ENCODE measurements around the gene LGALS9. TPM values are rescaled to one million over a fixed set of nuclear protein-coding genes. Genes with fewer than 3 reads are reported as not detected.
"Not testable (repeated sequence)": the region's sequence is repeated elsewhere in the genome, so short reads cannot be mapped to it uniquely, and the experiment has no call there.

LGALS9 gene
- polyA plus RNA-seq, 4 donors, result 12.4 to 17.8 (median 15.8) TPM

- DNase-seq (ENCODE audit: low read depth in 4 of 4, low spot score in 3 of 4), result no peak
Observed at GRCh38 chr17:27651411-27652345, 20.7 kb downstream of the LGALS9 start.

GRCh38 chr17:27653449-27653971, 22.5 kb downstream of the LGALS9 start:
- not testable (repeated sequence) for DNase-seq (ENCODE audit: low read depth in 4 of 4, low spot score in 3 of 4)

DNA sequence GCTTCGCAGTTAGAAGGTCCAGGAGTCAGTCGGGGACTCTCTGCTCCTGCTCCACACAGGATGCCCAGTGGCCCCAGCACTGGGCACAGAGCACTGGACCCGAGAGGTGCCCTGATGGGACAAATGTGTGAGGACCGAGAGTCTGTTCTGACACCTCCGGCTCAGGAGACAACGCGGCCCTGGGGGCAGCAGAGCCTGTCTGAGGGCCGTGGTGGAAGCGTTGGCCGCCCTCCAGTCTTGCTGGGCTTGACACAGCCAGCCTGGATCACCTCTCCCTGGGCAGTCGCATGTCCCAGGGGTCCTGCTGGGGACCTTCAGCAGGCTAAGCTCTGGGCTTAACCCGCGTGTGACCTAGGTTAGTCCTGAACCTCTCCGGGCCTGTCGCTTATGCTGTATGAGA, 23.1 kb downstream of the LGALS9 start:
- DNase-seq (ENCODE audit: low read depth in 4 of 4, low spot score in 3 of 4), result no peak

GRCh38 chr17:27654654-27655524, 23.9 kb downstream of the LGALS9 start:
- peak in 3 of 4 donors; percentile 26 to 44 (median 32) for DNase-seq (ENCODE audit: low read depth in 4 of 4, low spot score in 3 of 4)

DNA sequence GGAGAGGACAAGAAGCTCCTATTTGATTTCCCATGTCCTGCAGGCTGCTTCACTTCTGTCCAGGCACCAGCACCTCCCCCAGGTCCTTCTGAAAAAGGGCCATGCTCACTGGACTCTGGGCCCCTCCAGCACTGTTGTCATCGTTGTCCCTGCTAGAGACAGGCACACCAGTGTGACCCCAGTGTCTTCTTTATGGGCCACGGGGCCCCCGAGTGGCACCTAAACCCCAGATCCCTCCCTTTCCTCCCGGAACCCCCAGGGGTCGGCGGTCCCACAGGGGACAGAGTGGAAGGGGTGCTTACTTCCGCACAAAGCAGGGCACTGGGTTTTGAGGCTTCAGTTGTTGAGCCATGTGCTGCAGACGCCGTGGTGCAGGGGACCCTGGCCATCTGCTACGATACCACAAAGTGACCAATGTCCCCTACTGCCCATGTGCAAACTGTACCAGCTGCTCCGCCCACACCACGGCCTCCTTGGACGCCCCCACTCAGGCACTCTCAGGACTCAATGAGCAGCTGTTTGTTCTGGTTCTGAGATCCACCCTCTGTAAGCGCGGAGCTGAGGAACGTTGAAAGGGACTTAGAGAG, 24.6 kb downstream of the LGALS9 start:
- DNase-seq (ENCODE audit: low read depth in 4 of 4, low spot score in 3 of 4), result not testable (repeated sequence)

- DNase-seq (ENCODE audit: low read depth in 4 of 4, low spot score in 3 of 4), result not testable (repeated sequence)
Observed at GRCh38 chr17:27656620-27657019, 25.6 kb downstream of the LGALS9 start.

DNA sequence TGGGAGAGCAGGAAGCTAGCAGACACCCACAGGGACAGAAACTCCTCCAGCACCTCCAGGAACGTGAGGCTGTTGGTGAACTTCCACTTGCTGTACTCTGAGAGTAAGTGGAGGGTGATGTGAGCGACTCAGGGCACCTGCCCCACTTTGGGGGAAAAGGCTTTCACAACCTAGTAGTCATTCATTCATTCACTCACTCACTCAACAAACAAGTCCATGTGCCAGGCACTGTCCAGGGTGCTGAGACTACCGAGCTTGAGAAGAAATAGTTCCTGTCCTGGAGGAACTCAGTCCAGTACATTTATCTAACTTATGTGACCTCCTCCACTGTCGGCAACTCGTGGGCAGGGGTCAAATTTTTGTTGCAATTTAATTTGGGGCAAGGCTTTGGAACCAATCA, 26.6 kb downstream of the LGALS9 start:
- DNase-seq (ENCODE audit: low read depth in 4 of 4, low spot score in 3 of 4), result peak in 1 of 4 donors; percentile 3

DNA sequence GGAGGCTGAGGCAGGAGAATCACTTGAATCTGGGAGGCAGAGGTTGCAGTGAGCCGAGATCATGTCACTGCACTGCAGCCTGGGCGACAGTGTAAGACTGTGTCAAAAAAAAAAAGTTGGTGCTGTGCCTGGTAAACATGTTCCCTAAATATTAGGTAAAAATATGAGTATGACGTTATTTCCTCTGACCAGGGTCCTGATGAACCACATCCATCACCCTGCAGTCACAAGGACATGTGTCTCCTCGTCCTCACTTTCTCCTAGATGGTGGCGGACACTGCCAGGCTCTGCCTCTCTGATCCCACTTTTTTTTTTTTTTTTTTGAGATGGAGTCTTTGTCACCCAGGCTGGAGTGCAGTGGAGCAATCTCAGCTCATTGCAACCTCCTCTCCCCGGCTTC, 28.7 kb downstream of the LGALS9 start:
- DNase-seq (ENCODE audit: low read depth in 4 of 4, low spot score in 3 of 4), result no peak

- no peak for DNase-seq (ENCODE audit: low read depth in 4 of 4, low spot score in 3 of 4)
Observed at GRCh38 chr17:27660436-27660835, 29.4 kb downstream of the LGALS9 start.

GRCh38 chr17:27663936-27664605, 33.1 kb downstream of the LGALS9 start:
- DNase-seq (ENCODE audit: low read depth in 4 of 4, low spot score in 3 of 4), result no peak

DNA sequence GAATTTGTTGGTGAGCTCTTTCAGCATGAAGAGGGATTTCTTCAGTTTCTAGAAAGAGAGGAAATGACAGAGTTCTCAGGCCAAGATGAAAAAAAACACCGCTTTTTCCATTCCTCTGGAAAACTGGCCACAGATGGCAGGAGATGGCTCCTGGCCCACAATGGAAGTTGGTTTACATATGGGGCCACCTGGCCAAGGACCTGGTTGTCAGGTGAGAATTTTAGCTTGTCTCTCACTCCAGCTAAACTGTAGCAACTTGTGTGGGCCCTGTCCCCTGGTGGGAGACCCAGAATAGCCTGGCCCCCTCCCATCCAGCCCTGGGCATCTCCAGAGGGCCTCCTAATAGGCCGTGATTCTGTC, 33.6 kb downstream of the LGALS9 start:
- no peak for DNase-seq (ENCODE audit: low read depth in 4 of 4, low spot score in 3 of 4)

DNA sequence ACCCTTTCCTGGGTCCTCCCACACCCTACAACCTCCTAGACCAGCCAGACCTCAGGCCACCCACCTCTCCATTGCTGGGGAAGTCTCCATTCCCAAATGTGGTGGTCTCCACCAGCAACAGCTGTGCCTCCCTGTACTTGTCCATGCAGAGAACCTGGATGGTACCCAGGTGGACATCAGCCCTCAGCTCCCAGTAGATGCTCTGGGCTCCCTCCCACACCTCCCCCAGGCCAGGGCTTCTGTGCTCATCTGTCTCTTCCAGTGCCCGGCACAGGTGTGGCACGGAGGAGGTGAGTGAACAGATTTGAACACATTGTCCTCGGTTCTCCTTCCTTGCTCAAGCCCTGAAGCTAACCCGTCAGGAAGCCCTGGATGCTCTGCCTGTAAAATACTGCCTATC, 34.6 kb downstream of the LGALS9 start:
- no peak for DNase-seq (ENCODE audit: low read depth in 4 of 4, low spot score in 3 of 4)

DNA sequence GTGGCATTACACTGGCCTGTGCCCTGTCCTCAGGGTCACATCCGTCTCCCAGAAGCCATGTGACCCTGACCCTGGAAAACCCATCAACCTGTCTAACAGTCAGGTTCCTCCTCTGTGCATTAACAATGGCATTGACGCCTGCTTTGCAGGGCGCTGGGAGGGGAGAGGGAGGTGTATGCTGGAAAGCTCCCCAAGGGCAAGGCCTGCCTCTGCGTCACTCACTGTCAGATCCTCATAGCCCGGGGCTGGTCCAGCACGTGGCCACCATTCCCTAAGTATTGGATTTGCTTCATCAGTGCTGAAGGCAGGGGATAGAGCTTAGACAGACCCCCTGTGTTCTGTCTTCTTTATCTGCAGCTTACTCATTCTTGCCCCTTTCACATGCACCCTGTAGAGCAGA, 35.3 kb downstream of the LGALS9 start:
- DNase-seq (ENCODE audit: low read depth in 4 of 4, low spot score in 3 of 4), result not testable (repeated sequence)

GRCh38 chr17:27666831-27667560, 36.0 kb downstream of the LGALS9 start:
- DNase-seq (ENCODE audit: low read depth in 4 of 4, low spot score in 3 of 4), result no peak

DNA sequence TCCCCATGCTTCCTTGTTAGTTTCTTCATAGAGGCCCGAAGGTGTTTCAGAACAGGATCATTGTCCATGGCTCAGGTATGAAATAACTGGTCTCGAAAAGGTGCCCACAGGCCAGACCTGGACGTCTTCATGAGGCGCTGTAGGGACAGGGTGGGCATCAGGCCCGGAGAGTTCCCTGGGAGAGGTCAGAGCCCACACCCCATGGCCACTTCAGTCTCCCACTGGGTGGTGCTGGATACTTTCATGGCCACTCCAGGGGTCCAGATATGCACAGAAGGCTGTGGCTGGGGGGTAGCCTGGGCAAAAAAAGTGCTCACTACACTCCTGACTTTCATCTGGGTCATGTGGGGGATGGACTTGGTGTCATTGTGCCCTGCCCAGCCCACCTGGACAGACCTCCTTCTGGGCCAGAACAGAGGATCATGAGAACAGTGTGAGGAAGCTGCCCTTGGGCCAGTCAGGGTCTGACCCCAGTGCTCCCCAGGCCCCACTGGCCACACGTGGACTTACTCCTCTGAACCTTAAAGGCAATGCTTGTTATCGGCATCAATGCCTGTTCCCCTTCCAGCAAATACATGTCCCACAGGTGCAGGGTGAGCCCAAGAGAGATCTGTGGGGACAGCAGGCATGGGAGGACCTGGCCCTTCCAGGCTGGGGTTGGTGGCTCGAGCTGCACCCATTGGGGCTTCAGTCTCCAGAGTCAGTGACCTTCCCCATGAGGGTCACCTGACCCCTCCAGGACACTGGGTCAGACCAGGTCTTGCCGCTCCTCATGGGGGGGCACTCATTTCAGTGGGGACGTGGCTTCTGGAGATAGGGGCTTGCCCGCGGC, 36.9 kb downstream of the LGALS9 start:
- DNase-seq (ENCODE audit: low read depth in 4 of 4, low spot score in 3 of 4), result no peak

DNA sequence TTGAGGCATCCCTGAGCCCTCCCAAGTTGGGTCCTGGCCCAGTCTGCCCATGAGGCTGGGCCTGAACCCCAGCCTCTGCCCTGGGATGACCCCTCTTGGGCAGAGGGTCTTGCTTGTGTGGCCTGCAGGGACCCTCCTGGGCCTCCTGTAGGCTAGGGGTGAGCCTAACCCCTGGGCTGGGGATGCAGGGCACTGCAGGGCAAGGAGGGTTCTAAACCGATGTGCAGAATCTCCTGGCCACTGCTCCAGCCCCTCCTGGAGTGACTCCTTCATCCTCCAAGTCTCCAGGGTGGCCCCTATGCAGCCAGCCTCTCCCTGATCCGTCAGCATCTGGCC, 37.5 kb downstream of the LGALS9 start:
- no peak for DNase-seq (ENCODE audit: low read depth in 4 of 4, low spot score in 3 of 4)

- DNase-seq (ENCODE audit: low read depth in 4 of 4, low spot score in 3 of 4), result no peak
Observed at GRCh38 chr17:27669136-27669535, 38.1 kb downstream of the LGALS9 start.

GRCh38 chr17:27669850-27670249, 38.9 kb downstream of the LGALS9 start:
- DNase-seq (ENCODE audit: low read depth in 4 of 4, low spot score in 3 of 4), result no peak

Data from left renal pelvis (tissue), 4 donors.